CD4-positive, alpha-beta T cell treated with Interferon gamma for 1 hour (primary cell): ENCODE measurements around the gene CAMTA1.

Experiments
- DNase-seq: peaks from one replicate; pipeline ENCODE4 v3.0.0-alpha.2; 2020

CAMTA1 gene

GRCh38 chr1:7097938-7098592, 312.8 kb downstream of the CAMTA1 start:
- DNase-seq, result no peak

- DNase-seq, result no peak
Measured at GRCh38 chr1:7098641-7099040, 313.4 kb downstream of the CAMTA1 start.

GRCh38 chr1:7100479-7100878, 315.2 kb downstream of the CAMTA1 start:
- no peak for DNase-seq

GRCh38 chr1:7101187-7101586, 315.9 kb downstream of the CAMTA1 start:
- DNase-seq, result no peak

GRCh38 chr1:7103361-7103782, 318.1 kb downstream of the CAMTA1 start:
- no peak for DNase-seq

GRCh38 chr1:7103874-7104273, 318.6 kb downstream of the CAMTA1 start:
- DNase-seq, result no peak

GRCh38 chr1:7104339-7104738, 319.1 kb downstream of the CAMTA1 start:
- DNase-seq, result no peak

GRCh38 chr1:7105269-7105668, 320.0 kb downstream of the CAMTA1 start:
- no peak for DNase-seq

GRCh38 chr1:7106442-7107108, 321.3 kb downstream of the CAMTA1 start:
- no peak for DNase-seq

GRCh38 chr1:7107109-7107830, 322.0 kb downstream of the CAMTA1 start:
- no peak for DNase-seq

GRCh38 chr1:7108251-7108650, 323.0 kb downstream of the CAMTA1 start:
- no peak for DNase-seq

GRCh38 chr1:7109901-7110300, 324.6 kb downstream of the CAMTA1 start:
- DNase-seq, result no peak

- DNase-seq, result no peak
Measured at GRCh38 chr1:7110321-7110720, 325.1 kb downstream of the CAMTA1 start.

- DNase-seq, result no peak
Measured at GRCh38 chr1:7111853-7112252, 326.6 kb downstream of the CAMTA1 start.

- DNase-seq, result no peak
Measured at GRCh38 chr1:7113136-7113535, 327.9 kb downstream of the CAMTA1 start.

- DNase-seq, result no peak
Measured at GRCh38 chr1:7113822-7114221, 328.6 kb downstream of the CAMTA1 start.

GRCh38 chr1:7116001-7116400, 330.7 kb downstream of the CAMTA1 start:
- DNase-seq, result no peak

- no peak for DNase-seq
Measured at GRCh38 chr1:7117399-7118281, 332.4 kb downstream of the CAMTA1 start.

GRCh38 chr1:7119156-7119555, 333.9 kb downstream of the CAMTA1 start:
- no peak for DNase-seq

- DNase-seq, result no peak
Measured at GRCh38 chr1:7120863-7121621, 335.8 kb downstream of the CAMTA1 start.

- no peak for DNase-seq
Measured at GRCh38 chr1:7121622-7121988, 336.4 kb downstream of the CAMTA1 start.

GRCh38 chr1:7127322-7128075, 342.2 kb downstream of the CAMTA1 start:
- no peak for DNase-seq
